CD4-positive, alpha-beta T cell (primary cell): Measurements from ENCODE around the gene PIGL. TPM values are rescaled to one million over a fixed set of nuclear protein-coding genes. Genes with fewer than 3 reads are reported as not detected.

Experiments used
- ATAC-seq: fragments of 200-7000 bp; cut with Tn5 transposase; one replicate; pipeline ENCODE4 v1.10.0; 2022; ENCODE audit warnings: mild to moderate bottlenecking; ENCODE audit not compliant: poor library complexity
- CTCF ChIA-PET: fragments of 350-600 bp; sonication (Branson Sonifier 250); formaldehyde crosslinking; loops from one replicate; lab custom pipeline; 2021; ENCODE audit warnings: antibody characterized with exemption, inconsistent platforms; lab: Charles Lee
- POLR2A ChIA-PET: fragments of 350-600 bp; sonication (Branson Sonifier 250); formaldehyde crosslinking; loops from one replicate; lab custom pipeline; 2021; ENCODE audit warnings: antibody characterized with exemption, inconsistent platforms; lab: Charles Lee
- DNase-seq, 14 experiments: peaks; one replicate each; pipeline ENCODE4 v3.0.0-alpha.2; 2013 to 2020; ENCODE audit warnings: mixed read lengths in 2 of 14
- H3K27ac ChIP-seq, 2 donors: one replicate each; pipeline versions ENCODE4 v1.5.1 to v1.7.0; 2013; ENCODE audit warnings: low read length in 2 of 2, low read depth in 1 of 2, mild to moderate bottlenecking in 1 of 2
- H3K27me3 ChIP-seq, 2 experiments: 1 replicate in 1 of 2; 2 replicates in 1 of 2; pipeline versions ENCODE4 v1.6.1 to v1.7.0; 2013; ENCODE audit warnings: low read length in 2 of 2, control low read depth in 1 of 2, mild to moderate bottlenecking in 1 of 2, moderate library complexity in 1 of 2; ENCODE audit not compliant: insufficient read depth in 2 of 2, control insufficient read depth in 1 of 2
- H3K36me3 ChIP-seq: one replicate; pipeline ENCODE4 v1.6.1; 2013; ENCODE audit warnings: low read length, control low read depth; ENCODE audit not compliant: insufficient read depth
- H3K4me1 ChIP-seq: one replicate; pipeline ENCODE4 v1.6.1; 2013; ENCODE audit warnings: low read length, control low read depth; ENCODE audit not compliant: insufficient read depth
- H3K4me3 ChIP-seq: one replicate; pipeline ENCODE4 v1.5.1; 2013; ENCODE audit warnings: mild to moderate bottlenecking, low read length, moderate library complexity
- H3K9me3 ChIP-seq, 2 experiments: 1 replicate in 1 of 2; 2 replicates in 1 of 2; pipeline versions ENCODE4 v1.6.1 to v1.7.0; 2013; ENCODE audit warnings: low read length in 2 of 2, mild to moderate bottlenecking in 2 of 2, control low read depth in 1 of 2, moderate library complexity in 1 of 2; ENCODE audit not compliant: control insufficient read depth in 1 of 2, insufficient read depth in 1 of 2
- H3K27ac Mint-ChIP-seq: one replicate; pipeline ENCODE4 v1.8.0; 2020; ENCODE audit warnings: mixed read lengths
- H3K27me3 Mint-ChIP-seq: one replicate; pipeline ENCODE4 v1.8.0; 2021; ENCODE audit warnings: mixed read lengths
- H3K36me3 Mint-ChIP-seq: one replicate; pipeline ENCODE4 v1.8.0; 2021; ENCODE audit warnings: low read depth, mixed read lengths
- H3K4me1 Mint-ChIP-seq: one replicate; pipeline ENCODE4 v1.8.0; 2021; ENCODE audit warnings: low read depth, mixed read lengths
- H3K4me3 Mint-ChIP-seq: one replicate; pipeline ENCODE4 v1.8.0; 2020; ENCODE audit warnings: mild to moderate bottlenecking, mixed read lengths
- H3K9me3 Mint-ChIP-seq: one replicate; pipeline ENCODE4 v1.8.0; 2020; ENCODE audit warnings: mixed read lengths
- CTCF ChIP-seq: fragments of 200-600 bp; IDR thresholded peaks from one replicate; pipeline ENCODE4 v1.8.0; 2022; ENCODE audit warnings: antibody characterized with exemption, mild to moderate bottlenecking
- intact Hi-C, 2 experiments: fragments of 100-400 bp; cut with DNase I in 1 of 2; cut with micrococcal nuclease in 1 of 2; formaldehyde crosslinking; loops; one replicate each; pipeline versions ENCODE4 v1.15.1 to v1.9.0; 2023 to 2025; cut with DNase I, micrococcal nuclease
- total RNA-seq, 174 experiments: library from RNA in 2 of 174; stranded (reverse) in 2 of 174; gene quantifications; one replicate each; pipeline ENCODE4 v1.2.3 and lab custom pipeline; 2021 to 2026

PIGL gene
- total RNA-seq, 2 experiments from 2014 or later = 48.4 to 49.0 TPM

- intact Hi-C loops = no loop called here
- H3K4me1 ChIP-seq = no peaks in the 10 kb centered on the region
- POLR2A ChIA-PET = interaction anchor here (1.2 kb wide), 1 partner anchor 41 kb away, joined by 4 read pairs; no protein-coding TSS in a partner anchor
- H3K27me3 ChIP-seq = no peaks in the 10 kb centered on the region
- DNase-seq (no peak), ATAC-seq (no peak)
- Mint-ChIP-seq H3K27me3 (no peaks in the 10 kb centered on the region), H3K4me3 (no peak overlapping the region), H3K9me3 (no peaks in the 10 kb centered on the region), H3K36me3 (peaks cover 32% of the 10 kb centered on the region), H3K27ac (no peak overlapping the region), H3K4me1 (no peaks in the 10 kb centered on the region)
- CTCF ChIA-PET = interaction anchor here (1.0 kb wide), 1 partner anchor 24 kb away, joined by 3 read pairs; no protein-coding TSS in a partner anchor
- peaks cover 23% of the 10 kb centered on the region for H3K36me3 ChIP-seq
- H3K27ac ChIP-seq = no peak overlapping the region
- no peaks in the 10 kb centered on the region for H3K9me3 ChIP-seq
- no peak overlapping the region for H3K4me3 ChIP-seq
- no peak for TF ChIP-seq CTCF
These were observed 110.0 kb downstream of the PIGL start for GRCh38 chr17:16327018-16327417.

DNA sequence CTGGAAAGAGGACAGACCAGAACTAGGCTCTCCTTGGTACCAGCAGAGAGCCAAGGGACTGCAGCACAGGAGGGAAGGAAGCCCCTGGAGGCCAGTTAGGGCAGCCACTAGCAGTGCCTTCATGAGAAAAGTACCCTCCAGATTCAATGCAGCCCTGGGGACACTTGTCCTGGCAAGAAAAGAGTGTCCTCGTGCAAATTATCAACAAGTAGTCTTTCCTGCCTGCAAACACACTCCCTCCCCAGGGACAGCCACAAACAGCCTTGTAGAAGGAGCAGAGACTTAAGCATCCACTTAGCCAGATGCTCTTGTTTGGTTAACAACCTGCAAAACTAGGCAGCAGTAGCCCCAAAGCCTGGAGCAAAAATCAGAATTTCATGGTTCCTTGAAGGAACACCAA, 112.0 kb downstream of the PIGL start:
- no peak for ATAC-seq
- POLR2A ChIA-PET = no interaction called here
- no peaks in the 10 kb centered on the region for H3K9me3 ChIP-seq

DNA sequence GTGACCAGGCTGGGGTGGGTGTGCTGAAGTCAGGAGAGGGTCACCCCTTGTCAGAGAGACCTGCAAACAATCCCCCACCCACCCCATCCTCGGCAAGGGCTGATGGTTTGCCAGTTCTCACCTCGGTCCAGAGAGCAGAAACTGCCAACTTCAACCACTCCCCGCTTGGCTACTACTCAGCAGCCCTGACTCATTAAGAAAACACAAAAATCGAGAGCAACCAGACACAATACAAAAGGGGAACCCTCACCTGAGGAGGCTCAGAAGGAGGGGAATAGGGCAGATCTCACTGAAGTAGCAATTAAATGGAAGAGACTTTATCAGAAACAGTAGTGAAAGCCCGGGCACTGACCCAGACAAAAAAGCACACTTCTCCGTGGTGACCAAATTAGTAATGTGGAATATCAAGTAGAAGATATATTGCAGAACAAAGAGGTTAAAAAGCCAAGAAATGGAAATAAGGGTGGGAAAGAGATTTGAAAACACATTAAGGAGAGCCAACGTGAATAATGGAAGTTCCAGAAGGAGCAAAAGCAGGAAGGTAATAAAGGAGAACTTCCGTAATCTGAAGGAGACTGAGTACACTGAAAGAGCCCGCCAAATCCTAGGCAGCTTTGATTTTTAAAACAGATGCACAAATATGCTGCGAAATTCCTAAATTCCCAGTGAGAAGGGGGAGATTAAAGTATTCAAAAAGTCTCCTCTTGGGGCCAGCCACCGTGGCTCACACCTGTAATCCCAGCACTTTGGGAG, 112.7 kb downstream of the PIGL start:
- H3K4me3 ChIP-seq = no peak overlapping the region
- no peaks in the 10 kb centered on the region for H3K27me3 ChIP-seq
- POLR2A ChIA-PET = no interaction called here
- H3K4me1 ChIP-seq = no peaks in the 10 kb centered on the region
- H3K9me3 ChIP-seq = no peaks in the 10 kb centered on the region
- intact Hi-C loops = no loop called here
- TF ChIP-seq CTCF = no peak
- no peak for DNase-seq
- CTCF ChIA-PET = no interaction called here
- no peaks in the 10 kb centered on the region for H3K4me1 Mint-ChIP-seq
- H3K36me3 ChIP-seq = peaks cover 23% of the 10 kb centered on the region
- no peaks in the 10 kb centered on the region for H3K9me3 Mint-ChIP-seq
- peaks cover 23% of the 10 kb centered on the region for H3K36me3 Mint-ChIP-seq
- ATAC-seq = no peak
- no peak overlapping the region for H3K27ac ChIP-seq
- H3K4me3 Mint-ChIP-seq = no peak overlapping the region
- H3K27ac Mint-ChIP-seq = no peak overlapping the region
- no peaks in the 10 kb centered on the region for H3K27me3 Mint-ChIP-seq

More for the DNA sequence above, 112.0 kb downstream of the PIGL start:
- Mint-ChIP-seq H3K4me1 (no peaks in the 10 kb centered on the region), H3K4me3 (no peak overlapping the region), H3K27ac (no peak overlapping the region), H3K36me3 (peaks cover 26% of the 10 kb centered on the region), H3K27me3 (no peaks in the 10 kb centered on the region), H3K9me3 (no peaks in the 10 kb centered on the region)
- H3K27ac ChIP-seq = no peak overlapping the region
- no peaks in the 10 kb centered on the region for H3K4me1 ChIP-seq
- CTCF ChIA-PET = no interaction called here
- TF ChIP-seq CTCF = no peak
- no peaks in the 10 kb centered on the region for H3K27me3 ChIP-seq
- H3K36me3 ChIP-seq = peaks cover 23% of the 10 kb centered on the region
- intact Hi-C loops = no loop called here
- no peak for DNase-seq
- H3K4me3 ChIP-seq = no peak overlapping the region
